Measurements from ENCODE around the gene STAP2. TPM values are rescaled to one million over a fixed set of nuclear protein-coding genes. Genes with fewer than 3 reads are reported as not detected.

The STAP2 gene
- total and polyA plus RNA-seq, 9 of the 15 experiments (the other 6 are each of a cell fraction or from before 2014, with no cell fraction given), result 1.2 to 9.8 (median 4.5) TPM

DNA sequence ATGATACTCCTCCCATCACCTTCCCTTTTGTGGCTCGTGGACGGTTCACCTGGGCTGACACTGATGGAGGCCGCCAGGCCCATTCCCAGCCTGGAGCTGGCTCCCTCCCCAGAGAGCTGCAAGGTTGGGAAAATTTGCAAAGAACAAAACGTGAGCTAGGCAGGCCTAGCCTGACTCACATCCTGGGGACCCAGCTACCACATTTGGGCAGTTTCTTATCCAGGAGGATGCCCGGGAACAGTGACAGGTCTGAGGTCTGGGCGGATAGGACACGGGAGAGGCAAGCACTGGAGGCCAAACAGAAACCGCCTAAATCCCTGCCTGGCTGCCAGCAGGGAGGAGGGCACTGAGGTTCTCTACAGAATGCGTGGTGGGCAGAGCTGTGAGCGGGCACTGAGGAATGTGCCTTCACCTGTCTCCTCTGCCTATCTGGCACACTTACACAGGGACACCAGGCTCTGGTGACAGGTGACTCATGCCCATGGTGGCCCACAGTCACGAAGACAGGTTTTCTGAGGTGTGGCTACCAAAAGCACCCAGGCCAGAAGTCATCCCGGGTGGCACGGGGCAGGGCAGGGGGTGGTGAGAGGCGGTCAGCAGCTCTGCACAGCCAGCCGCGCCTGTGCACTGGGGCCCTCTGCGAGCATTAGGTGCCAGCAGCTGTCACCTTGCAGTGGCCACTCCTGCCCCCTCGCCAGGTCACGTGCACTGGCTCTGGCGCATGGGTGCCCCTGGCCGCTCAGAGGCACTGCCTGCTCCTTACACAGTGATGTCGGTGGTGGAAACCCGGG lies 38.6 kb upstream of the STAP2 start:
- no peak overlapping the region for H3K4me3 ChIP-seq
- no peak overlapping the region for H2AFZ ChIP-seq (ENCODE audit: low read depth, low read length)
- H4K20me1 ChIP-seq (replicated peaks; ENCODE audit: control insufficient read depth, insufficient read depth, low read length), result peaks cover 11% of the 10 kb centered on the region
- ChIA-PET POLR2A (interaction anchor here (0.6 to 5.2 kb wide), 6 partner anchors 10 to 110 kb away, joined by 3 to 46 read pairs (median 4); partner anchors contain the start of gene CHAF1A), CTCF (ENCODE audit: low intra/inter-chr PET ratio) (interaction anchor here (0.6 kb wide), 1 partner anchor 11 kb away, joined by 3 read pairs; no protein-coding TSS in a partner anchor)
- in situ Hi-C loops (cut with MboI) (no loop called here), intact Hi-C loops (cut with micrococcal nuclease) (no loop called here)
- H3K9ac ChIP-seq (ENCODE audit: insufficient read depth in 1 of 2, low read depth in 2 of 2, low read length in 2 of 2), result peak overlapping the region; percentile 88 to 93; a peak in 3 of 4 replicates
- no peaks in the 10 kb centered on the region for H3K9me3 ChIP-seq (replicated peaks; ENCODE audit: control insufficient read depth, insufficient read depth, low read depth, low read length)
- H3K4me2 ChIP-seq (ENCODE audit: insufficient read depth, low read length), result peak overlapping the region; percentile 85
- no peak for TF ChIP-seq EHMT2 (IDR thresholded peaks at IDR 0.05)
- TF ChIP-seq CBFB (CRISPR knock-in tag; IDR thresholded peaks at IDR 0.05), result 0 out of 2 replicates have a peak, but pooled peaks have one; percentile 24
- TF ChIP-seq HNRNPL (IDR thresholded peaks at IDR 0.05; ENCODE audit: low read depth, low read length), result 0 out of 2 replicates have a peak, but pooled peaks have one; percentile 23
- TF ChIP-seq MYC (IDR thresholded peaks at IDR 0.05; ENCODE audit: low read depth, low read length), result no peak
- TF ChIP-seq MYC (CRISPR knock-in tag; IDR thresholded peaks at IDR 0.05; ENCODE audit: borderline replicate concordance, low read depth), result no peak
- no peak for TF ChIP-seq MBD1 (CRISPR knock-in tag; IDR thresholded peaks at IDR 0.05)
- TF ChIP-seq TARDBP (IDR thresholded peaks at IDR 0.05), result no peak
- TF ChIP-seq, protein P1, sequence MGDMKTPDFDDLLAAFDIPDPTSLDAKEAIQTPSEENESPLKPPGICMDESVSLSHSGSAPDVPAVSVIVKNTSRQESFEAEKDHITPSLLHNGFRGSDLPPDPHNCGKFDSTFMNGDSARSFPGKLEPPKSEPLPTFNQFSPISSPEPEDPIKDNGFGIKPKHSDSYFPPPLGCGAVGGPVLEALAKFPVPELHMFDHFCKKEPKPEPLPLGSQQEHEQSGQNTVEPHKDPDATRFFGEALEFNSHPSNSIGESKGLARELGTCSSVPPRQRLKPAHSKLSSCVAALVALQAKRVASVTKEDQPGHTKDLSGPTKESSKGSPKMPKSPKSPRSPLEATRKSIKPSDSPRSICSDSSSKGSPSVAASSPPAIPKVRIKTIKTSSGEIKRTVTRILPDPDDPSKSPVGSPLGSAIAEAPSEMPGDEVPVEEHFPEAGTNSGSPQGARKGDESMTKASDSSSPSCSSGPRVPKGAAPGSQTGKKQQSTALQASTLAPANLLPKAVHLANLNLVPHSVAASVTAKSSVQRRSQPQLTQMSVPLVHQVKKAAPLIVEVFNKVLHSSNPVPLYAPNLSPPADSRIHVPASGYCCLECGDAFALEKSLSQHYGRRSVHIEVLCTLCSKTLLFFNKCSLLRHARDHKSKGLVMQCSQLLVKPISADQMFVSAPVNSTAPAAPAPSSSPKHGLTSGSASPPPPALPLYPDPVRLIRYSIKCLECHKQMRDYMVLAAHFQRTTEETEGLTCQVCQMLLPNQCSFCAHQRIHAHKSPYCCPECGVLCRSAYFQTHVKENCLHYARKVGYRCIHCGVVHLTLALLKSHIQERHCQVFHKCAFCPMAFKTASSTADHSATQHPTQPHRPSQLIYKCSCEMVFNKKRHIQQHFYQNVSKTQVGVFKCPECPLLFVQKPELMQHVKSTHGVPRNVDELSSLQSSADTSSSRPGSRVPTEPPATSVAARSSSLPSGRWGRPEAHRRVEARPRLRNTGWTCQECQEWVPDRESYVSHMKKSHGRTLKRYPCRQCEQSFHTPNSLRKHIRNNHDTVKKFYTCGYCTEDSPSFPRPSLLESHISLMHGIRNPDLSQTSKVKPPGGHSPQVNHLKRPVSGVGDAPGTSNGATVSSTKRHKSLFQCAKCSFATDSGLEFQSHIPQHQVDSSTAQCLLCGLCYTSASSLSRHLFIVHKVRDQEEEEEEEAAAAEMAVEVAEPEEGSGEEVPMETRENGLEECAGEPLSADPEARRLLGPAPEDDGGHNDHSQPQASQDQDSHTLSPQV (IDR thresholded peaks at IDR 0.05), result 0 out of 2 replicates have a peak, but pooled peaks have one; percentile 19
- no peak for TF ChIP-seq ERF (CRISPR knock-in tag; IDR thresholded peaks at IDR 0.05)
- 0 out of 2 replicates have a peak, but pooled peaks have one; percentile 17 for TF ChIP-seq RBFOX2 (IDR thresholded peaks at IDR 0.05; ENCODE audit: low read depth, low read length)
- 0 out of 2 replicates have a peak, but pooled peaks have one; percentile 51 for TF ChIP-seq KAT7 (CRISPR knock-in tag; IDR thresholded peaks at IDR 0.05; ENCODE audit: borderline replicate concordance)
- TF ChIP-seq MAX (CRISPR knock-in tag; IDR thresholded peaks at IDR 0.05), result 0 out of 2 replicates have a peak, but pooled peaks have one; percentile 14
- no peak for TF ChIP-seq PKNOX1 (IDR thresholded peaks at IDR 0.05)
- no peaks in the 10 kb centered on the region for H3K9me1 ChIP-seq (ENCODE audit: control insufficient read depth, insufficient read depth, low read length)
- peaks cover 47% of the 10 kb centered on the region; the same call in 2 of the 3 replicates for H3K36me3 ChIP-seq (ENCODE audit: control insufficient read depth, insufficient read depth, low read length)
- no peak for DNase-seq (ENCODE audit: extremely low read depth in 1 of 4, low spot score in 3 of 4)
- 83% methylated on average over 23 of the region's 23 CpGs for WGBS (ENCODE audit: insufficient coverage, low coverage, missing lambda C conversion rate)
- FAIRE-seq, result peak; percentile 32
- peaks cover 70 to 85% of the 10 kb centered on the region in 2 experiments for H3K4me1 ChIP-seq (replicated peaks in 1 of 2; ENCODE audit: control insufficient read depth in 2 of 2, insufficient read depth in 2 of 2, low read length in 2 of 2)
- peaks cover 91% of the 10 kb centered on the region for H3K79me2 ChIP-seq (ENCODE audit: control insufficient read depth, insufficient read depth, low read length)
- H3K27me3 ChIP-seq (ENCODE audit: control insufficient read depth in 2 of 2, insufficient read depth in 2 of 2, low read length in 2 of 2), result no peaks in the 10 kb centered on the region
- H3K27ac ChIP-seq (ENCODE audit: extremely low read depth, low read depth, low read length), result peak overlapping the region; percentile 99; the same call in 2 of the 3 replicates
- no peak for ATAC-seq
- no TSS peak for BruUV-seq (replicated peaks)
